ENCODE results near the gene C2orf69. TPM values are rescaled to one million over a fixed set of nuclear protein-coding genes. Genes with fewer than 3 reads are reported as not detected.

The C2orf69 gene
- total and polyA plus RNA-seq, 4 experiments from 2014 or later: 13.5 to 14.7 (median 14.1) TPM

- Histone ChIP-seq H3K27me3 (ENCODE audit: insufficient read depth, low read length) (no peaks in the 10 kb centered on the region), H3K4me3 (ENCODE audit: low read length in 2 of 2) (no peak overlapping the region), H3K36me3 (ENCODE audit: insufficient read depth, low read length) (no peaks in the 10 kb centered on the region), H3K9me3 (ENCODE audit: control insufficient read depth in 1 of 2, low read length in 2 of 2) (no peaks in the 10 kb centered on the region), H3K27ac (ENCODE audit: low read depth, low read length) (no peak overlapping the region), H3K4me1 (ENCODE audit: insufficient read depth, low read length) (no peaks in the 10 kb centered on the region)
- Mint-ChIP-seq H3K27ac (no peak overlapping the region), H3K27me3 (peaks cover 17 to 21% of the 10 kb centered on the region in 2 donors), H3K36me3 (peaks cover 0 to 7% of the 10 kb centered on the region in 2 donors), H3K4me3 (no peak overlapping the region), H3K4me1 (no peaks in the 10 kb centered on the region), H3K9me3 (peaks cover 0 to 19% (median 14%) of the 10 kb centered on the region in 8 donors)
- DNase-seq: no peak
- ChIA-PET CTCF (ENCODE audit: partially characterized antibody) (interaction anchor here (1.2 kb wide), 1 partner anchor 9 kb away, joined by 4 read pairs; no protein-coding TSS in a partner anchor), POLR2A (ENCODE audit: partially characterized antibody) (no interaction called here)
- intact Hi-C loops (cut with micrococcal nuclease): no loop called here
Observed at GRCh38 chr2:199870581-199870980, 40.5 kb upstream of the C2orf69 start.

- H3K4me1 ChIP-seq (ENCODE audit: insufficient read depth, low read length): no peaks in the 10 kb centered on the region
- Mint-ChIP-seq H3K4me1 (no peaks in the 10 kb centered on the region), H3K36me3 (peaks cover 0 to 7% of the 10 kb centered on the region in 2 donors), H3K27me3 (peaks cover 10 to 17% of the 10 kb centered on the region in 2 donors), H3K27ac (no peak overlapping the region), H3K4me3 (no peak overlapping the region), H3K9me3 (peaks cover 0 to 19% (median 14%) of the 10 kb centered on the region in 8 donors)
- H3K36me3 ChIP-seq (ENCODE audit: insufficient read depth, low read length): no peaks in the 10 kb centered on the region
- no peak overlapping the region for H3K27ac ChIP-seq (ENCODE audit: low read depth, low read length)
- no peaks in the 10 kb centered on the region for H3K27me3 ChIP-seq (ENCODE audit: insufficient read depth, low read length)
- ChIA-PET CTCF (ENCODE audit: partially characterized antibody) (no interaction called here), POLR2A (ENCODE audit: partially characterized antibody) (no interaction called here)
- intact Hi-C loops (cut with micrococcal nuclease): no loop called here
- no peak overlapping the region for H3K4me3 ChIP-seq (ENCODE audit: low read length in 2 of 2)
- H3K9me3 ChIP-seq (ENCODE audit: control insufficient read depth in 1 of 2, low read length in 2 of 2): no peaks in the 10 kb centered on the region
- no peak for DNase-seq
Observed at GRCh38 chr2:199874209-199874608, 36.9 kb upstream of the C2orf69 start.

- no peak overlapping the region for H3K27ac Mint-ChIP-seq
- H3K4me1 ChIP-seq (ENCODE audit: insufficient read depth, low read length): no peaks in the 10 kb centered on the region
- H3K4me3 ChIP-seq (ENCODE audit: low read length in 2 of 2): no peak overlapping the region
- H3K27me3 Mint-ChIP-seq: peaks cover 12 to 14% of the 10 kb centered on the region in 2 donors
- H3K27ac ChIP-seq (ENCODE audit: low read depth, low read length): no peak overlapping the region
- POLR2A ChIA-PET (ENCODE audit: partially characterized antibody): no interaction called here
- no peaks in the 10 kb centered on the region for H3K36me3 ChIP-seq (ENCODE audit: insufficient read depth, low read length)
- no peaks in the 10 kb centered on the region for H3K4me1 Mint-ChIP-seq
- DNase-seq: no peak
- H3K9me3 ChIP-seq (ENCODE audit: control insufficient read depth in 1 of 2, low read length in 2 of 2): no peaks in the 10 kb centered on the region
- peaks cover 0 to 19% (median 14%) of the 10 kb centered on the region in 8 donors for H3K9me3 Mint-ChIP-seq
- intact Hi-C loops (cut with micrococcal nuclease): no loop called here
- CTCF ChIA-PET (ENCODE audit: partially characterized antibody): no interaction called here
- H3K4me3 Mint-ChIP-seq: no peak overlapping the region
- H3K27me3 ChIP-seq (ENCODE audit: insufficient read depth, low read length): no peaks in the 10 kb centered on the region
- H3K36me3 Mint-ChIP-seq: peaks cover 0 to 7% of the 10 kb centered on the region in 2 donors
Observed at GRCh38 chr2:199875400-199875799, 35.7 kb upstream of the C2orf69 start.

GRCh38 chr2:199882667-199883066 is 28.4 kb upstream of the C2orf69 start:
- no peak for DNase-seq
- no peaks in the 10 kb centered on the region for H3K36me3 Mint-ChIP-seq
- peaks cover 11 to 25% of the 10 kb centered on the region in 2 donors for H3K27me3 Mint-ChIP-seq
- no peak overlapping the region for H3K4me3 Mint-ChIP-seq
- H3K27ac Mint-ChIP-seq: no peak overlapping the region
- no peaks in the 10 kb centered on the region for H3K36me3 ChIP-seq (ENCODE audit: insufficient read depth, low read length)
- no peaks in the 10 kb centered on the region for H3K27me3 ChIP-seq (ENCODE audit: insufficient read depth, low read length)
- peaks cover 0 to 11% (median 6%) of the 10 kb centered on the region in 8 donors for H3K9me3 Mint-ChIP-seq
- no peak overlapping the region for H3K27ac ChIP-seq (ENCODE audit: low read depth, low read length)
- H3K4me1 Mint-ChIP-seq: no peaks in the 10 kb centered on the region
- H3K4me3 ChIP-seq (ENCODE audit: low read length in 2 of 2): no peak overlapping the region
- no peaks in the 10 kb centered on the region for H3K4me1 ChIP-seq (ENCODE audit: insufficient read depth, low read length)
- POLR2A ChIA-PET (ENCODE audit: partially characterized antibody): no interaction called here
- intact Hi-C loops (cut with micrococcal nuclease): no loop called here
- CTCF ChIA-PET (ENCODE audit: partially characterized antibody): no interaction called here
- H3K9me3 ChIP-seq (ENCODE audit: control insufficient read depth in 1 of 2, low read length in 2 of 2): no peaks in the 10 kb centered on the region

- Histone ChIP-seq H3K36me3 (ENCODE audit: insufficient read depth, low read length) (no peaks in the 10 kb centered on the region), H3K9me3 (ENCODE audit: control insufficient read depth in 1 of 2, low read length in 2 of 2) (no peaks in the 10 kb centered on the region), H3K27me3 (ENCODE audit: insufficient read depth, low read length) (no peaks in the 10 kb centered on the region), H3K4me1 (ENCODE audit: insufficient read depth, low read length) (no peaks in the 10 kb centered on the region), H3K4me3 (ENCODE audit: low read length in 2 of 2) (no peak overlapping the region), H3K27ac (ENCODE audit: low read depth, low read length) (no peak overlapping the region)
- Mint-ChIP-seq H3K9me3 (peaks cover 0 to 11% (median 6%) of the 10 kb centered on the region in 8 donors), H3K27ac (peak overlapping the region in 1 of 7 donors; percentile 35), H3K27me3 (peaks cover 11 to 25% of the 10 kb centered on the region in 2 donors), H3K4me3 (no peak overlapping the region), H3K36me3 (no peaks in the 10 kb centered on the region), H3K4me1 (no peaks in the 10 kb centered on the region)
- ChIA-PET CTCF (ENCODE audit: partially characterized antibody) (no interaction called here), POLR2A (ENCODE audit: partially characterized antibody) (no interaction called here)
- intact Hi-C loops (cut with micrococcal nuclease): no loop called here
- DNase-seq: no peak
Observed at GRCh38 chr2:199883474-199884212, 27.4 kb upstream of the C2orf69 start.

- H3K4me1 Mint-ChIP-seq: no peaks in the 10 kb centered on the region
- ChIA-PET POLR2A (ENCODE audit: partially characterized antibody) (no interaction called here), CTCF (ENCODE audit: partially characterized antibody) (no interaction called here)
- Histone ChIP-seq H3K36me3 (ENCODE audit: insufficient read depth, low read length) (no peaks in the 10 kb centered on the region), H3K27ac (ENCODE audit: low read depth, low read length) (no peak overlapping the region), H3K9me3 (ENCODE audit: control insufficient read depth in 1 of 2, low read length in 2 of 2) (no peaks in the 10 kb centered on the region), H3K4me1 (ENCODE audit: insufficient read depth, low read length) (no peaks in the 10 kb centered on the region), H3K27me3 (ENCODE audit: insufficient read depth, low read length) (no peaks in the 10 kb centered on the region), H3K4me3 (ENCODE audit: low read length in 2 of 2) (no peak overlapping the region)
- peaks cover 0 to 2% of the 10 kb centered on the region in 2 donors for H3K27me3 Mint-ChIP-seq
- peaks cover 0 to 4% (median 0%) of the 10 kb centered on the region in 8 donors for H3K9me3 Mint-ChIP-seq
- DNase-seq: no peak
- no peak overlapping the region for H3K27ac Mint-ChIP-seq
- intact Hi-C loops (cut with micrococcal nuclease): no loop called here
- no peaks in the 10 kb centered on the region for H3K36me3 Mint-ChIP-seq
- no peak overlapping the region for H3K4me3 Mint-ChIP-seq
Observed at GRCh38 chr2:199895406-199895805, 15.7 kb upstream of the C2orf69 start.

- ChIA-PET POLR2A (ENCODE audit: partially characterized antibody) (no interaction called here), CTCF (ENCODE audit: partially characterized antibody) (interaction anchor here (1.0 kb wide), 1 partner anchor 35 kb away, joined by 3 read pairs; no protein-coding TSS in a partner anchor)
- H3K27ac ChIP-seq (ENCODE audit: low read depth, low read length): no peak overlapping the region
- H3K4me3 Mint-ChIP-seq: no peak overlapping the region
- H3K36me3 ChIP-seq (ENCODE audit: insufficient read depth, low read length): no peaks in the 10 kb centered on the region
- no peak for DNase-seq
- intact Hi-C loops (cut with micrococcal nuclease): no loop called here
- peaks cover 0 to 2% (median 0%) of the 10 kb centered on the region in 8 donors for H3K9me3 Mint-ChIP-seq
- no peak overlapping the region for H3K4me3 ChIP-seq (ENCODE audit: low read length in 2 of 2)
- H3K36me3 Mint-ChIP-seq: no peaks in the 10 kb centered on the region
- H3K27me3 Mint-ChIP-seq: peaks cover 0 to 5% of the 10 kb centered on the region in 2 donors
- no peaks in the 10 kb centered on the region for H3K27me3 ChIP-seq (ENCODE audit: insufficient read depth, low read length)
- H3K4me1 Mint-ChIP-seq: no peaks in the 10 kb centered on the region
- H3K9me3 ChIP-seq (ENCODE audit: control insufficient read depth in 1 of 2, low read length in 2 of 2): no peaks in the 10 kb centered on the region
- H3K27ac Mint-ChIP-seq: no peak overlapping the region
- H3K4me1 ChIP-seq (ENCODE audit: insufficient read depth, low read length): no peaks in the 10 kb centered on the region
Observed at GRCh38 chr2:199896617-199897016, 14.5 kb upstream of the C2orf69 start.
